A673 (cell line): ENCODE results near the gene STIP1. TPM values are rescaled to one million over a fixed set of nuclear protein-coding genes. Genes with fewer than 3 reads are reported as not detected.

ENCODE experiments used
- Bru-seq: library from RNA; stranded (reverse); fragments of 400-500 nt; gene quantifications from one replicate; lab custom pipeline; 2021; lab: Mats Ljungman, UMichigan
- BruChase-seq, 2 experiments: library from RNA; stranded (reverse); fragments of 400-500 nt; gene quantifications; one replicate each; lab custom pipeline; 2021; lab: Mats Ljungman, UMichigan
- BruUV-seq: library from RNA; stranded (reverse); fragments of 400-500 nt; replicated peaks from 2 replicates; lab custom pipeline; 2021; lab: Mats Ljungman, UMichigan
- CTCF ChIA-PET: fragments of 300-600 bp; sonication (Branson Sonifier 250); formaldehyde crosslinking; loops from one replicate; lab custom pipeline; 2022; ENCODE audit warnings: antibody characterized with exemption; lab: Charles Lee
- POLR2A ChIA-PET: fragments of 300-600 bp; sonication (Branson Sonifier 250); formaldehyde crosslinking; loops from one replicate; lab custom pipeline; 2022; ENCODE audit warnings: antibody characterized with exemption; ENCODE audit not compliant: low non-redundant PET; lab: Charles Lee
- DNase-seq: peaks from one replicate; pipeline ENCODE4 v3.0.0-alpha.2; 2015; ENCODE audit warnings: low spot score
- H3K27ac ChIP-seq: fragments of 200-600 bp; sonication (generic); 2 replicates; pipeline ENCODE4 v1.5.1; 2016; ENCODE audit warnings: mixed run types, low read depth, mild to moderate bottlenecking, mixed read lengths, antibody characterized with exemption, low read length; ENCODE audit not compliant: poor library complexity, severe bottlenecking
- H3K27me3 ChIP-seq: fragments of 200-600 bp; sonication (generic); replicated peaks from 2 replicates; pipeline ENCODE4 v1.6.1; 2017; ENCODE audit warnings: mixed run types, low read depth, mild to moderate bottlenecking, mixed read lengths, antibody characterized with exemption, low read length; ENCODE audit not compliant: insufficient read depth, poor library complexity
- H3K36me3 ChIP-seq: fragments of 200-600 bp; sonication (generic); 2 replicates; pipeline ENCODE4 v1.6.1; 2016; ENCODE audit warnings: mixed run types, mild to moderate bottlenecking, mixed read lengths, antibody characterized with exemption, low read length; ENCODE audit not compliant: insufficient read depth, poor library complexity, severe bottlenecking
- H3K4me1 ChIP-seq: fragments of 200-600 bp; sonication (generic); 2 replicates; pipeline ENCODE4 v1.6.1; 2017; ENCODE audit warnings: mixed run types, mild to moderate bottlenecking, mixed read lengths, antibody characterized with exemption, low read length; ENCODE audit not compliant: insufficient read depth, poor library complexity, severe bottlenecking
- H3K4me3 ChIP-seq: fragments of 200-600 bp; sonication (generic); 2 replicates; pipeline ENCODE4 v1.5.1; 2016; ENCODE audit warnings: low read depth, mixed run types, mild to moderate bottlenecking, mixed read lengths, low read length; ENCODE audit not compliant: poor library complexity, severe bottlenecking
- H3K9me3 ChIP-seq: fragments of 200-600 bp; sonication (generic); 2 replicates; pipeline ENCODE4 v1.6.1; 2016; ENCODE audit warnings: mixed run types, low read depth, mild to moderate bottlenecking, mixed read lengths, antibody characterized with exemption, low read length; ENCODE audit not compliant: poor library complexity, severe bottlenecking
- CTCF ChIP-seq: fragments of 300-800, 200-600 bp; sonication (generic); conservative IDR thresholded peaks from 2 replicates; pipeline ENCODE4 v1.5.1; 2017; ENCODE audit warnings: low read depth, mild to moderate bottlenecking, antibody characterized with exemption, low read length, moderate library complexity, mixed read lengths
- EZH2 ChIP-seq: fragments of 200-600 bp; sonication (generic); IDR thresholded peaks from 2 replicates; pipeline ENCODE4 v1.6.1; 2017; ENCODE audit warnings: borderline replicate concordance, low read depth, mild to moderate bottlenecking, mixed read lengths, antibody characterized with exemption, low read length; ENCODE audit not compliant: poor library complexity, severe bottlenecking
- intact Hi-C: fragments of 100-400 bp; cut with micrococcal nuclease; formaldehyde crosslinking; loops from one replicate; pipeline ENCODE4 v1.10.0; 2022; ENCODE audit not compliant: unreplicated experiment
- long read RNA-seq: library from polyadenylated mRNA; stranded (forward); transcript quantifications from one replicate; pipeline ENCODE4 v2.0.0, GENCODE V29; 2022
- total RNA-seq: library from RNA; stranded (reverse); gene quantifications from 2 replicates; pipeline ENCODE4 v1.2.3, GENCODE V29; 2021

STIP1 gene
- 565 and 577 TPM in 2 replicates for total RNA-seq
- Bru-seq, nascent RNA: percentile 89 among the genes with signal in this experiment
- percentile 95 among the genes with signal in this experiment for BruChase-seq, experiment 1, labeled RNA remaining after a 2-hour chase
- BruChase-seq, experiment 2, labeled RNA remaining after a 6-hour chase: percentile 98 among the genes with signal in this experiment
- long read RNA-seq, transcript STIP1-201 (14 exons, 2,196 nt): major isoform, 1,614 of 1,848 reads
- long read RNA-seq, transcript STIP1-207 (14 exons, 1,900 nt): minor isoform, 5 of 1,848 reads
- long read RNA-seq, partial matches to known transcripts: 55 of 1,848 reads
- long read RNA-seq, other reads (novel, unspliced or antisense): 173 of 1,848 reads

- intact Hi-C loops: loop anchor here (5.0 kb wide), 1 partner anchor 116 kb away; the partner anchor contains the start of gene CATSPERZ
- Histone ChIP-seq H3K27ac (peak within 1 kb of the TSS; percentile 87), H3K4me1 (peaks cover 22% of the 10 kb centered on the region), H3K4me3 (peak within 1 kb of the TSS; percentile 72), H3K9me3 (no peaks in the 10 kb centered on the region), H3K36me3 (peaks cover 21% of the 10 kb centered on the region), H3K27me3 (no peaks in the 10 kb centered on the region)
- peak; percentile 100 for DNase-seq
- peak; percentile 54 for TF ChIP-seq CTCF
- no peak for TF ChIP-seq EZH2
- ChIA-PET POLR2A (interaction anchor here (0.6 to 1.5 kb wide), 7 partner anchors 16 to 445 kb away, joined by 3 to 6 read pairs (median 3); partner anchors contain the start of genes FERMT3 and PRDX5), CTCF (interaction anchor here (0.6 to 1.3 kb wide), 5 partner anchors 18 to 380 kb away, joined by 3 to 6 read pairs (median 3); partner anchors contain the start of gene PRDX5)
- no TSS peak for BruUV-seq
These were observed at the start of gene STIP1 for GRCh38 chr11:64185693-64186491. TSS of gene STIP1 (plus strand) at chr11:64186171. CDS start at chr11:64186262, 91 bp downstream.

- ChIA-PET CTCF (interaction anchor here (1.1 kb wide), 1 partner anchor 13 kb away, joined by 3 read pairs; no protein-coding TSS in a partner anchor), POLR2A (no interaction called here)
- Histone ChIP-seq H3K4me1 (peaks cover 20% of the 10 kb centered on the region), H3K27me3 (no peaks in the 10 kb centered on the region), H3K4me3 (no peak overlapping the region), H3K27ac (no peak overlapping the region), H3K9me3 (no peaks in the 10 kb centered on the region), H3K36me3 (no peaks in the 10 kb centered on the region)
- peak; percentile 81 for DNase-seq
- no peak for TF ChIP-seq EZH2
- TF ChIP-seq CTCF: no peak
- intact Hi-C loops: no loop called here
- BruUV-seq: no TSS peak
These were observed 49.1 kb upstream of the STIP1 start for GRCh38 chr11:64136765-64137441.

- TF ChIP-seq EZH2 (no peak), CTCF (no peak)
- no peaks in the 10 kb centered on the region for H3K36me3 ChIP-seq
- ChIA-PET CTCF (interaction anchor here (1.1 kb wide), 1 partner anchor 15 kb away, joined by 3 read pairs; no protein-coding TSS in a partner anchor), POLR2A (no interaction called here)
- peaks cover 13% of the 10 kb centered on the region for H3K4me1 ChIP-seq
- intact Hi-C loops: no loop called here
- H3K4me3 ChIP-seq: no peak overlapping the region
- BruUV-seq: no TSS peak
- H3K27ac ChIP-seq: no peak overlapping the region
- H3K27me3 ChIP-seq: no peaks in the 10 kb centered on the region
- no peaks in the 10 kb centered on the region for H3K9me3 ChIP-seq
- no peak for DNase-seq
These were observed 47.6 kb upstream of the STIP1 start for GRCh38 chr11:64138398-64138797.
